Measurements from ENCODE around the gene TAF1. TPM values are rescaled to one million over a fixed set of nuclear protein-coding genes. Genes with fewer than 3 reads are reported as not detected.

The TAF1 gene
- polyA plus RNA-seq, 1 of the 3 experiments (the other 2 are of a cell fraction), result 25.0 TPM

- peak; percentile 15 for DNase-seq
- Histone ChIP-seq H3K4me3 (ENCODE audit: low read depth in 2 of 2, low read length in 1 of 2) (no peak overlapping the region; a peak in 1 of 4 replicates), H3K27ac (ENCODE audit: low read depth in 2 of 2, low read length in 1 of 2) (no peak overlapping the region), H3K36me3 (replicated peaks in 1 of 2; ENCODE audit: control insufficient read depth in 1 of 2, insufficient read depth in 2 of 2, low read length in 1 of 2) (no peaks in the 10 kb centered on the region), H3K9ac (no peak overlapping the region), H4K20me1 (ENCODE audit: insufficient read depth) (no peaks in the 10 kb centered on the region), H3K27me3 (ENCODE audit: insufficient read depth) (no peaks in the 10 kb centered on the region; the same call in 1 of the 2 replicates), H3F3A (replicated peaks; ENCODE audit: insufficient read depth) (no peaks in the 10 kb centered on the region), H3K4me2 (no peak overlapping the region), H3K4me1 (ENCODE audit: control insufficient read depth in 1 of 2, insufficient read depth in 2 of 2, low read depth in 1 of 2, low read length in 1 of 2) (no peaks in the 10 kb centered on the region), H3K9me2 (no peaks in the 10 kb centered on the region), H3K79me2 (ENCODE audit: insufficient read depth) (no peaks in the 10 kb centered on the region), H2AFZ (ENCODE audit: low read depth) (no peak overlapping the region), H3K9me3 (no peaks in the 10 kb centered on the region)
- ChIA-PET POLR2A (no interaction called here), CTCF (no interaction called here)
- TF ChIP-seq RAD21 (IDR thresholded peaks at IDR 0.05; ENCODE audit: low read length), result no peak
- TF ChIP-seq NRF1 (IDR thresholded peaks at IDR 0.05; ENCODE audit: low read depth, low read length), result no peak
- no peak for TF ChIP-seq NFIC (IDR thresholded peaks at IDR 0.05; ENCODE audit: borderline replicate concordance)
- no peak for TF ChIP-seq TEAD4 (IDR thresholded peaks at IDR 0.05; ENCODE audit: borderline replicate concordance, insufficient read depth)
- no peak for TF ChIP-seq ELF1 (IDR thresholded peaks at IDR 0.05)
- TF ChIP-seq TCF12 (IDR thresholded peaks at IDR 0.05), result no peak
- TF ChIP-seq, protein P1, sequence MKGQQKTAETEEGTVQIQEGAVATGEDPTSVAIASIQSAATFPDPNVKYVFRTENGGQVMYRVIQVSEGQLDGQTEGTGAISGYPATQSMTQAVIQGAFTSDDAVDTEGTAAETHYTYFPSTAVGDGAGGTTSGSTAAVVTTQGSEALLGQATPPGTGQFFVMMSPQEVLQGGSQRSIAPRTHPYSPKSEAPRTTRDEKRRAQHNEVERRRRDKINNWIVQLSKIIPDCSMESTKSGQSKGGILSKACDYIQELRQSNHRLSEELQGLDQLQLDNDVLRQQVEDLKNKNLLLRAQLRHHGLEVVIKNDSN (IDR thresholded peaks at IDR 0.05; ENCODE audit: borderline replicate concordance, low read depth), result no peak
- TF ChIP-seq POLR2AphosphoS5 (IDR thresholded peaks at IDR 0.05; ENCODE audit: low read depth, low read length), result no peak
- TF ChIP-seq YY1 (IDR thresholded peaks at IDR 0.05; ENCODE audit: low read depth), result no peak
- no peak for TF ChIP-seq MXI1 (IDR thresholded peaks at IDR 0.05; ENCODE audit: low read depth, low read length)
- no peak for TF ChIP-seq JUND (IDR thresholded peaks at IDR 0.05)
- no peak for TF ChIP-seq REST (IDR thresholded peaks at IDR 0.05; ENCODE audit: low read depth, low read length)
- 63% methylated on average over 35 of the region's 76 CpGs for WGBS (ENCODE audit: low lambda C conversion rate)
These were observed 126.3 kb downstream of the TAF1 start for GRCh38 chrX:71492231-71493065.

DNA sequence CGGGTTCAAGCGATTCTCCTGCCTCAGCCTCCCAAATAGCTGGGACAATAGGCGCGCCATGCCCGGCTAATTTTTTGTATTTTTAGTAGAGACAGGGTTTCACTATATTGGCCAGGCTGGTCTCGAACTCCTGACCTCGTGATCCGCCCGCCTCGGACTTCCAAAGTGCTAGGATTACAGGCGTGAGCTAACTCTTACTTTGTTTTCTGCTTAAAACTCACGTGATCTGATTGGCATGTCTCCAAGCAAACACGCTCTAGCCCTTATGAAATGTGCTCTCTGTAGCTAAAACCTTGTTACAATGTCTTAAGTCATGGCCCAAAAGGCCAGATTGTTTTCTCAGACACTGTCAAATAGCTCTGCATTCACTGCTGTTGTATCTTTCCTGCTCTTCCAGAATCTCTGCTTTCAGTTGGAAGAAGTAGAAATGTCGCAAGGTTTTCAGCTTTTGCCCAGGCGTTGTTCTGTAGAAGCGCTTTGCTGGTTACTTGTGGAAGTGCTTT lies 127.0 kb downstream of the TAF1 start:
- ChIA-PET CTCF (no interaction called here), POLR2A (no interaction called here)
- WGBS (ENCODE audit: low lambda C conversion rate), result 66% methylated on average over 16 of the region's 16 CpGs
- H3K4me3 ChIP-seq (ENCODE audit: low read depth in 2 of 2, low read length in 1 of 2), result no peak overlapping the region; a peak in 1 of 4 replicates
- H3K27ac ChIP-seq (ENCODE audit: low read depth in 2 of 2, low read length in 1 of 2), result no peak overlapping the region
- H3K9me2 ChIP-seq, result no peaks in the 10 kb centered on the region
- H3K79me2 ChIP-seq (ENCODE audit: insufficient read depth), result no peaks in the 10 kb centered on the region
- H2AFZ ChIP-seq (ENCODE audit: low read depth), result no peak overlapping the region
- H3K4me1 ChIP-seq (ENCODE audit: control insufficient read depth in 1 of 2, insufficient read depth in 2 of 2, low read depth in 1 of 2, low read length in 1 of 2), result no peaks in the 10 kb centered on the region
- H3F3A ChIP-seq (replicated peaks; ENCODE audit: insufficient read depth), result no peaks in the 10 kb centered on the region
- H4K20me1 ChIP-seq (ENCODE audit: insufficient read depth), result no peaks in the 10 kb centered on the region
- DNase-seq, result no peak
- H3K9ac ChIP-seq, result no peak overlapping the region
- no peaks in the 10 kb centered on the region; the same call in 1 of the 2 replicates for H3K27me3 ChIP-seq (ENCODE audit: insufficient read depth)
- no peaks in the 10 kb centered on the region for H3K36me3 ChIP-seq (replicated peaks in 1 of 2; ENCODE audit: control insufficient read depth in 1 of 2, insufficient read depth in 2 of 2, low read length in 1 of 2)
- H3K4me2 ChIP-seq, result no peak overlapping the region
- no peaks in the 10 kb centered on the region for H3K9me3 ChIP-seq
- TF ChIP-seq, protein P1 (IDR thresholded peaks at IDR 0.05; ENCODE audit: borderline replicate concordance, low read depth), result no peak
- TF ChIP-seq TCF12 (IDR thresholded peaks at IDR 0.05) (no peak), EP300 (IDR thresholded peaks at IDR 0.05; ENCODE audit: borderline replicate concordance in 1 of 2, low read depth in 1 of 2, low read length in 1 of 2) (no peak), FOSL2 (IDR thresholded peaks at IDR 0.05; ENCODE audit: borderline replicate concordance, low read depth) (no peak), IRF3 (IDR thresholded peaks at IDR 0.05; ENCODE audit: low read depth, low read length) (no peak), TAF1 (IDR thresholded peaks at IDR 0.05; ENCODE audit: borderline replicate concordance, low read depth, low read length) (no peak), RXRA (IDR thresholded peaks at IDR 0.05; ENCODE audit: borderline replicate concordance, low read depth) (no peak), POLR2AphosphoS5 (IDR thresholded peaks at IDR 0.05; ENCODE audit: low read depth, low read length) (no peak)
- TF ChIP-seq, protein P2, sequence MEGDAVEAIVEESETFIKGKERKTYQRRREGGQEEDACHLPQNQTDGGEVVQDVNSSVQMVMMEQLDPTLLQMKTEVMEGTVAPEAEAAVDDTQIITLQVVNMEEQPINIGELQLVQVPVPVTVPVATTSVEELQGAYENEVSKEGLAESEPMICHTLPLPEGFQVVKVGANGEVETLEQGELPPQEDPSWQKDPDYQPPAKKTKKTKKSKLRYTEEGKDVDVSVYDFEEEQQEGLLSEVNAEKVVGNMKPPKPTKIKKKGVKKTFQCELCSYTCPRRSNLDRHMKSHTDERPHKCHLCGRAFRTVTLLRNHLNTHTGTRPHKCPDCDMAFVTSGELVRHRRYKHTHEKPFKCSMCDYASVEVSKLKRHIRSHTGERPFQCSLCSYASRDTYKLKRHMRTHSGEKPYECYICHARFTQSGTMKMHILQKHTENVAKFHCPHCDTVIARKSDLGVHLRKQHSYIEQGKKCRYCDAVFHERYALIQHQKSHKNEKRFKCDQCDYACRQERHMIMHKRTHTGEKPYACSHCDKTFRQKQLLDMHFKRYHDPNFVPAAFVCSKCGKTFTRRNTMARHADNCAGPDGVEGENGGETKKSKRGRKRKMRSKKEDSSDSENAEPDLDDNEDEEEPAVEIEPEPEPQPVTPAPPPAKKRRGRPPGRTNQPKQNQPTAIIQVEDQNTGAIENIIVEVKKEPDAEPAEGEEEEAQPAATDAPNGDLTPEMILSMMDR (IDR thresholded peaks at IDR 0.05), result no peak
